Measurements from ENCODE around the gene UNC5CL. TPM values are rescaled to one million over a fixed set of nuclear protein-coding genes. Genes with fewer than 3 reads are reported as not detected.

UNC5CL gene
- total and polyA plus RNA-seq, 9 of the 15 experiments (the other 6 are each of a cell fraction or from before 2014, with no cell fraction given): 0.07 to 1.8 (median 0.62) TPM; not detected in 1

DNA sequence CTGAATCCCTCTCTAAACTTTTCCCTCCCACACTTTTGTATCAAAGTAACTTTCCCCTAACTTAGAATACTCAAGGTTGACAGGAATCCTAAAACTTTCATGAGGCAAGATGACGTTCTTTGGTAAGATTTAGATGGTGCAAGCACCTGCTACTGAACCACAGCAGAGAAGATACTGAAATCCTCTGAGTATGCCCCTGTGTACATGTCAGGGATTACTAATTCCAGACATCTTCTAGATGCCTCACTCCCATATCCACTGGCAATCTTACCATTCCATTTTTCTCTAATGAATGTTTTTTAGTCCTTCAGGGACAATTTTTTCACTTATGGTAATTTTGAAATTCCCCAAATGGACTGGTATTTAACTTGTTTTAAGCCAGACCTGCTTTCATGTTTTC is 23.0 kb upstream of the UNC5CL start (continued):
- no peak for TF ChIP-seq MEF2A (IDR thresholded peaks at IDR 0.05; ENCODE audit: control insufficient read depth, low read depth, low read length)

DNA sequence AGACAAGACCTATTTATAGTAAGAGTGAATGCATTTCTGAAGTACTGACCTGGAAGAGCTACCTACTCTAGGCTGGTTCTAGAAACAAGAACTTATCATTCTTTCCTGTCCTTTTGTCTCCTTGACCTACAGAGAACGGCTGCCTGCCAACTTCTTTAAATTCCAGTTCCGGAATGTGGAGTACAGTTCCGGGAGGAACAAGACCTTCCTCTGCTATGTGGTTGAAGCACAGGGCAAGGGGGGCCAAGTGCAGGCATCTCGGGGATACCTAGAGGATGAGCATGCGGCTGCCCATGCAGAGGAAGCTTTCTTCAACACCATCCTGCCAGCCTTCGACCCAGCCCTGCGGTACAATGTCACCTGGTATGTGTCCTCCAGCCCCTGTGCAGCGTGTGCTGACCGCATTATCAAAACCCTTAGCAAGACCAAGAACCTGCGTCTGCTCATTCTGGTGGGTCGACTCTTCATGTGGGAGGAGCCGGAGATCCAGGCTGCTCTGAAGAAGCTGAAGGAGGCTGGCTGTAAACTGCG is 22.2 kb upstream of the UNC5CL start:
- Histone ChIP-seq H3K4me1 (replicated peaks in 1 of 2; ENCODE audit: control insufficient read depth in 2 of 2, insufficient read depth in 2 of 2, low read length in 2 of 2) (peaks cover 5 to 30% of the 10 kb centered on the region in 2 experiments; a peak in 4 of 5 replicates), H4K20me1 (replicated peaks; ENCODE audit: control insufficient read depth, insufficient read depth, low read length) (no peaks in the 10 kb centered on the region), H3K27ac (ENCODE audit: extremely low read depth, low read depth, low read length) (no peak overlapping the region), H3K79me2 (ENCODE audit: control insufficient read depth, insufficient read depth, low read length) (no peaks in the 10 kb centered on the region), H3K4me2 (ENCODE audit: insufficient read depth, low read length) (no peak overlapping the region), H3K36me3 (ENCODE audit: control insufficient read depth, insufficient read depth, low read length) (peaks cover 38% of the 10 kb centered on the region), H3K27me3 (ENCODE audit: control insufficient read depth in 2 of 2, insufficient read depth in 2 of 2, low read length in 2 of 2) (no peaks in the 10 kb centered on the region), H3K9me3 (replicated peaks; ENCODE audit: control insufficient read depth, insufficient read depth, low read depth, low read length) (no peaks in the 10 kb centered on the region), H3K9ac (ENCODE audit: insufficient read depth in 1 of 2, low read depth in 2 of 2, low read length in 2 of 2) (no peak overlapping the region), H2AFZ (ENCODE audit: low read depth, low read length) (no peak overlapping the region), H3K9me1 (ENCODE audit: control insufficient read depth, insufficient read depth, low read length) (no peaks in the 10 kb centered on the region), H3K4me3 (no peak overlapping the region)
- POLR2A ChIA-PET: no interaction called here
- no peak for TF ChIP-seq NR2F6 (CRISPR knock-in tag; IDR thresholded peaks at IDR 0.05)
- no peak for TF ChIP-seq RBFOX2 (IDR thresholded peaks at IDR 0.05; ENCODE audit: low read depth, low read length)
- TF ChIP-seq ZNF561 (CRISPR knock-in tag; conservative IDR thresholded peaks at IDR 0.05): no peak
- TF ChIP-seq ZNF143 (CRISPR knock-in tag; IDR thresholded peaks at IDR 0.05): no peak
- TF ChIP-seq SRSF7 (optimal IDR thresholded peaks at IDR 0.05; ENCODE audit: low read depth, low read length): no peak
- TF ChIP-seq ZFPM2 (CRISPR knock-in tag; IDR thresholded peaks at IDR 0.05): no peak
- TF ChIP-seq ZNF23 (CRISPR knock-in tag; IDR thresholded peaks at IDR 0.05): no peak
- no peak for TF ChIP-seq DMBX1 (CRISPR knock-in tag; IDR thresholded peaks at IDR 0.05; ENCODE audit: borderline replicate concordance)
- no peak for TF ChIP-seq ZNF445 (CRISPR knock-in tag; IDR thresholded peaks at IDR 0.05; ENCODE audit: low read depth)
- TF ChIP-seq STAG1 (CRISPR knock-in tag; IDR thresholded peaks at IDR 0.05; ENCODE audit: borderline replicate concordance): no peak
- no peak for TF ChIP-seq IRF2 (CRISPR knock-in tag; IDR thresholded peaks at IDR 0.05)
- no peak for TF ChIP-seq ZNF436 (CRISPR knock-in tag; IDR thresholded peaks at IDR 0.05)
- TF ChIP-seq TEAD1 (CRISPR knock-in tag; IDR thresholded peaks at IDR 0.05): no peak
- no peak for TF ChIP-seq ZNF146 (CRISPR knock-in tag; IDR thresholded peaks at IDR 0.05; ENCODE audit: unreplicated experiment)
- TF ChIP-seq, protein P1, sequence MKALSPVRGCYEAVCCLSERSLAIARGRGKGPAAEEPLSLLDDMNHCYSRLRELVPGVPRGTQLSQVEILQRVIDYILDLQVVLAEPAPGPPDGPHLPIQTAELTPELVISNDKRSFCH (CRISPR knock-in tag; IDR thresholded peaks at IDR 0.05): no peak
- TF ChIP-seq, protein P1 (tag; IDR thresholded peaks at IDR 0.05): no peak
- TF ChIP-seq ZFX (CRISPR knock-in tag; IDR thresholded peaks at IDR 0.05): no peak
- no peak for TF ChIP-seq ZNF431 (CRISPR knock-in tag; IDR thresholded peaks at IDR 0.05)
- no peak for TF ChIP-seq MCM5 (IDR thresholded peaks at IDR 0.05; ENCODE audit: low read depth)
- TF ChIP-seq KLF13 (tag; IDR thresholded peaks at IDR 0.05; ENCODE audit: borderline replicate concordance, low read depth): no peak
- in situ Hi-C loops (cut with MboI) (no loop called here), intact Hi-C loops (cut with micrococcal nuclease) (no loop called here)
- FAIRE-seq (no peak), DNase-seq (ENCODE audit: extremely low read depth in 1 of 4, low spot score in 3 of 4) (no peak), ATAC-seq (no peak)
- CTCF ChIA-PET (ENCODE audit: low intra/inter-chr PET ratio): interaction anchor here (0.6 kb wide), 1 partner anchor 11 kb away, joined by 3 read pairs; no protein-coding TSS in a partner anchor
- no TSS peak for BruUV-seq (replicated peaks)
- 92% methylated on average over 13 of the region's 13 CpGs for WGBS (ENCODE audit: insufficient coverage, low coverage, missing lambda C conversion rate)

Measured in K562 (cell line).